ENCODE results near the gene GPR161.
"Not testable (repeated sequence)": the region's sequence is repeated elsewhere in the genome, so short reads cannot be mapped to it uniquely, and the experiment has no call there.

Gene GPR161

DNA sequence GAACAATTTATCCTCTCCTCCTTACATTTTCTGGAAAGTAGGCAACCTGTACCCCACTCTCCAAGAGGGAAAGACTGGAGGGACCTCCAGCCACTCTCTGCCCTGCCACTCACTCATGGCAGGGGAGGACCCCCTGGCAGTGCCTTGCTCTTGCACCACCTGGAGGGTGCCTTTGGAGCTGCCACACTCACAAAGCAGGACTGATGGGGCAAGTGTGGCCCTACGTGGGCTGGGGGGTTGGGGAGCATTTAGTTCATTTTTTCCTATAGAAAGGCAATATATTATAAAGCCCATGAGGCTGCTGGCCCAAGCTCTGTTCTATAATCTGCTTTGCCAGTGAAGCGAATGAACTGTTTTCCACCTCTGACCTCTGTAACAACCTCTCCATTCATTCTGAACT lies 50.3 kb downstream of the GPR161 start:
- no peak for DNase-seq (ENCODE audit: low read depth)

DNA sequence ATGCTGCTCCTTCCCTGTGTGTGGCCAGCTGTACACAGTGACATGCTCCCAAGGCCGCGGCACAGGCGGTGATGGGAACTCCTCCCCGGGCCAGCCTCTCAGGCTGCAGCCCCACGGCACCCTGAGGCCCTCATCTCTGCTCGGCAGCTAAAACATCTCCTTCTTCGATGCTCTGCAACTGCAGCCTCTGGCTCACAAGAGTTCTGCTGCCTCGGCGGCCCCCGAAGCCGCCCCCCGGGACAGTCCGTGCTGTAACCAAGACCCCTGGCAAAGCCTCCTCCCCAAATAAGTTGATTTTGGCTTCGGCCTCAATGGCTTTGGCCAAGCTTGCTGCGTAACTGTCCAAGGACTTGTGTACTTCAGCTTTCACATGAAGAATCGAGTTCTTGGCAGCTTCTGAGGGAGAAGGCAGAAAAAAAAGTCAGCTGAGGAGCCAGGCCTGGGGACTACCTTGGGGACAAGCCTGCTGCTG lies 51.3 kb downstream of the GPR161 start:
- DNase-seq (ENCODE audit: low read depth): no peak

DNA sequence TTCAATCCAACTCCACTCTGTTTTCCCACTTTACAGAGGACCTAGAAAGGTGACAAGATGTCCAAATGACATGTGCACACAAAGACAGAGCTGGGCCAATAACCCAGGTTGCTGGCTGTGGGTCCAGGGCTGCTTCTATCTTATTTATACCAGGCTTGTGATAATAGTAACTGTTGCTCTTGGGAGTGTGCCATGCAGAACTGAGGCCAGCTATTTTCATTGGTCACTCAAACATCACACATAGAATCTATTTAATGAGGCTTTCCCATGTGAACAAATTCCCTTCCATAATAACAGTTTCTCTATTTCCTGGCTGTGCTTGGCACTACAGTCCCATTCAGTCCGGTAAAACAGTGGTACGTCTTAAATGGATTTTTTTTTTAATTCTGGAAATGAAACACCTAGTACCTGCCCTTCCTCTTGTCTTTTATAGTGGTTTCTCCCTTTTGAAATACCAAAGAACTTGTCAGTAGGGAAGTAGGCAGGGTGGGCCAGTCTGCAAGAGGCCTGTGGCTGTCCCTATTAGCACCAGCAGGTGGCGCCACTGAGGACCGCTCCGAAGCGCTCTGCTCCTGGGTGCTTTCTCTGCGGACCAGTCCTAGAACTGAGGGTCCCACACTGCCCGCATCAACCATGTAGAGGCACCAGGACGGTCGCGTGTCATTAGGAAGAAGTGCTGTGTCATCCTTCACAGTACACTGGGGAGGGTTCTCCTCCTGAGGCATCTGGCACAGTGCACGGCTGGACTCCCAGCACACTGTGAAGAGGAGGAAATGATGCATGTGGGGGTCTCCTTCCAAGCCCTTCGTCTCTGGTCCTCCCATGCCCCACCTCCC lies 52.1 kb downstream of the GPR161 start:
- DNase-seq (ENCODE audit: low read depth): peak; percentile 62

DNA sequence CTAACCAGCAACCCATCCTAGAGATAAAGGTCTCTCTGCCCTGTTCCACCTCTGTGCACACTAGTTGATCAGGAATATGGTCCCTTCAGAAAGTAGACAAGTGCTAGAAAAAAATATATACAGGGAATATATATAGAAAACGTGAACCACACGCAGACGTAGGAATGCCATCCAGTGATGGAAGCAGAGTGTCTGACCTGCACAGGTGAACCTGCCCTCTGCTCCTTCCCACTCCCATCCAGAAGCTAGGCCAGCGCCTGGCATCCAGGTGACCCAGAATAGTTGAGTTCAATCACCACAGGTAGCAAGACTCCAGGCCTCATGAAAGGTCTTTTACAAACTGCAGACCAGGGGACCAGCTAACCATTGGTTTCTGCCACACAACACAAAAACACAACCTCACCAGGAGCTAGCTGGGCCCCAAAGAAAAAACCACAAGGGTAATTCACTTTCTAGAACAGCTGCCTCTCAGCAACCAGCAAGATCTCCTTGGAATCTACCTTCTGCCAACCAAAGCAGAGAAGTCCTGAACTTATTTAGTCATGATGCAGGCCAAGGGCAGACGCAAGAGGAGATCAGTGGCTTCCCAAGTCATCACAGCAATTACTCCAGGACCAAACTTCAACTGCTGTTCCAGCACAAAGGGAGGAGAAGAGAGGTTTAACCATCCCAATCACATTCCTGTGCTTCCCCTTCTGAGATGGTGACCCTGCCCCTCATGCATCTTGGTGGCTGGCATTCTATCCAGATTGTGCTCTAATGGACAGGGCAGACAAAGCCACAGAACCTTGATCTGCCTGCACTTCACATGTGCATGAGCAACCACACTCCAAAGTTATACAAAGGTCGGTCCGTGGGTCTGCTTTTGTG lies 53.0 kb downstream of the GPR161 start:
- no peak for DNase-seq (ENCODE audit: low read depth)

DNA sequence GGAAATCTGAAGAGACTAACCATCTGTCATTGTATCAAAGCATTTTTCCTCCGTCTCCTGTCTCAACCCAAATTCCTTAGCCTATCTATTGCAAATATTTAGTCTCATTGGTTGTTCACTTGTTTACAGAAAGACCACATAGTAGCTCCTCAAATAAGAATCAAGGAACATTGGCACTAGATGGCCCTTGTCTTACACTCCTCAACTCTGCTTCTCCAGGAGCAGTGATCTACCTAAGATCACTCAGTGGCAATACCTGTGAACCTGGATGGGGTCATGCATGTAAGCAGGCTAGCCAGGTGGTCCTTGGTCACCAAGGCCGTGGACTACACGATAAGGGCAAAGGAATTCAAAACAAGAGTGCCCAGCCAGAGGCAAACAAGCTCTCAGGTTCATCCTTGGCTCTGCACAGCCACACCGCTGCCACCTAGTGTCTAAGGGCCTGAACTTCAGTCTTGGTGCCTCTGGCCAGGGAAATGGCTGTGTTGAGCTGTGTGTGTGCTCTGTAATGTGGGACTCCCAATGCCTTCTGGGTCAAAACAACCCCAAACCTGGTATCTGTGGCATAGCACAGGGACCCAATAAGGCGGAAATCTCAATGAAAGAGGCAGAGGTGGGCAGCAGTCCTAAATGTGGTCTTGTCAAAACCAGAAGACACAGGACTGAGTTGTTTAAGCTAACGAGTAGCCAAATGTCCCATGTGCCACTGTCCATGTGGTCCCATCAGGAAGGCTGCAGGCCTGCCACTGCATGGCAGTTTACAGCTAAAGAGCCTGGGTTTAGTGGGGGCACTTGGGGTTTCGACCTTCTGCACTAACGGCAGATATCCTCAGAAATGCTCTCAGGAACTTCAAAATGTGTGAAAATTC lies 54.5 kb downstream of the GPR161 start:
- peak; percentile 56 for DNase-seq (ENCODE audit: low read depth)

DNA sequence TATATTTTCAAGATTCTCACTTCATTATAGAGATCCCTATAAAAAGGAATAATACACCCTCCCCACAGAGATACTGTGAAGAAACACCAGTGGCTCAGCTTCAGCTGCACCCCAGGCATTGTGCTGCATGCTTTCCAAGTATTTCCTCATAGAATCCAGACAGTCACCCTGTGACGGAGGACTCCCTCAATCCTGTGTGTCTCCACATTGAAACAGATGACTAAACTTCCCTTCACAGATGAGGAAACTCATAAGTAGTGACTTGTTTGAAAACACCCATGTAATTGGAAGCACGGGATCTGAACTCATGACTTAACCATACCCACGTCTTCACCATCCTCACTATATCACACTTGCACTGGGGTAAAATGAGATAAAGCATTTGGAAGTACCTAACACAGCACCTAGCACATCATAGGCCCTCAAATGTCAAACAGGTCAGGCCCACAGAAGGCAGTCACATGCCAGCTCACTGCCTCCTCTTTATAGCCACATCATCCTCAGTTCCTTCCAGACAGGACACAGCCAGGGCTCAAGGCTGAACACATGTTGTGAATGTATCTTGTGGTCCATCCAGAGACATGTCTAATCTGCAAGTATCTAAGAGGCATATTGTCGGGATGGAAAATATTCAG lies 55.2 kb downstream of the GPR161 start:
- DNase-seq (ENCODE audit: low read depth): no peak

DNA sequence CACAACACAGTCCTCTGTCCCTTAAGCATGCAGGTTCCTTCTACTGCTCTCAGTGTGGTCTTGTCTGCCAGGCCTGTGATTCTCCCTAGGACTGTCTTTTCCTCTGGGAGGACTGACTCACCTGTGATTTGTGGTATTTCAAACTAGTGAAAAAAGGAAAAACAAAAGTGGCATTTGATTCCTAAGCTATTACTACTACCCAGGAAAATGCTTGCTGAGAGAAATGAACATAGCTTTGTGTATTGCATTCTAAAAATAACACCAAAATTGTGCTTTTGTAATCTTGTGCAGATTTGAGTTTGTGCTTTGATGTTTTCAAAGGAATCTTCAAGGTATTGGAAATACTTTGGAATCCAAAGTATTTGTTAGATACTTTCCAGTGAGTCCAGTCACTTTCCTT lies 57.0 kb downstream of the GPR161 start:
- no peak for DNase-seq (ENCODE audit: low read depth)

DNA sequence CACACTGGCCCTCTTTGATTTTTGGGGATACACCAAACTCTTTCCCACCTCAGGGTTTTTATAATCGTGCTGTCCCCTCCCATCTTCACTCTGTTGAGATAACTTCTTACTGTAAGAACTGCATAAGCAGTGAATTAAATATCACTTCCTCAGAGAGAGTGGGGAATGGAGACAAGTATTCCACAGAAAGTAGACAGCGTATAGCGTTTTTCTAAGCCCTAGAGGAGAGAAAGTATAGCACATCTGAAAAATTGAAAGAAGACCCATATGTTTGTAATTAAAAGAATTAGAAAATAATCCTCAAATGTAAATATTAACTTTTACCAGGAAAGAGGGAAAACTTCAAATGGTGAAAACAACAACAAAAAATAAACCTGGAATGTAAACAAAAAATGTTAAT lies 67.3 kb downstream of the GPR161 start:
- no peak for DNase-seq (ENCODE audit: low read depth)

DNA sequence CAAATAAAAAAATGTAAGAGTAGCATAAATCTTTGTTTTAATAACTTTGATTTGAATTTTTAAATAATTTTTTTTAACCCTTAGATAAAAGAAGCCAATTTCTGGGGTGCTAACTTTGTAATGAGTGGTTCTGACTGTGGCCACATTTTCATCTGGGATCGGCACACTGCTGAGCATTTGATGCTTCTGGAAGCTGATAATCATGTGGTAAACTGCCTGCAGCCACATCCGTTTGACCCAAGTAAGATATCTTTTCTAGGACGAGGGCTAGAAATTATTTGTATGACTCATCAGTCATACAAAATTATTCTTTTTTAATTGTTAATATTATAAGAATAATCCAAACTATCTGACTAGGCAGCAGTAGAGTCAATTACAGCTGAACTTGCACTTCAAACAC lies 71.2 kb downstream of the GPR161 start:
- no peak for DNase-seq (ENCODE audit: low read depth)

DNA sequence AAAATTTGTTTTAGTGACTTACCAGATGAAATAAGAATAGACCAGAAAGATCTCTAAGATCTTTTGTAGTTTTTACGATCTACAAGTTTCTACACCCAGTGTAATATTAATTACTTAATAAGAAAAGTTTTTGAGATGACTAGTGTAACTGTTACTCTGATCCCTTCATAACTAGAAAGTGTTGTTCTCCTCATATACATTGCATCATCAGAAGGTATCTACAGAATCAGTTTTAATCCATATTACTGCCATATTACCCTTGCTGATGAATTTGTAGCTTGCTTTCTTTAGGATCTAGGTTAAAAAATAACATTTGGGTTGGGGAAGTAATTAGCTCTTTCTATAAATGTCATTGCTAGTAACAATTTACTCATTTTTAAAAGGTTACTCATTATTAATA lies 72.5 kb downstream of the GPR161 start:
- no peak for DNase-seq (ENCODE audit: low read depth)

DNA sequence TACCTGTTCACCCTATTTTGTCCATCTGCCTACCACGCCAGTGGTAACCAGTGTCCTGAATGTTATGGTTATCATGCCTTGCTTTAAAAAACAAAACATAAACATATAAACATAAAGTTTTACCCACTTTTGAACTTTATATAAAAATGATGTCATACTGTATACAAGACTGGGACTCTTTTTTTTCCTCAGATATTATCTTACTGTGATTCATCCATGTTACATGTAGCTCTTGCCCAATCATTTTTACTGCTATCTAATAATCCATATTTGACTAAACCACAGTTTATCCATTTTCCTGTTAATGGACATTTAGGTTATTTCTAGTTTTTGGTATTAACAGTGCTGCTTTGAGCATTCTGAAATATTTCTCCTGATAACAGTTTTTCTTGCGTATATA lies 78.8 kb downstream of the GPR161 start:
- no peak for DNase-seq (ENCODE audit: low read depth)

DNA sequence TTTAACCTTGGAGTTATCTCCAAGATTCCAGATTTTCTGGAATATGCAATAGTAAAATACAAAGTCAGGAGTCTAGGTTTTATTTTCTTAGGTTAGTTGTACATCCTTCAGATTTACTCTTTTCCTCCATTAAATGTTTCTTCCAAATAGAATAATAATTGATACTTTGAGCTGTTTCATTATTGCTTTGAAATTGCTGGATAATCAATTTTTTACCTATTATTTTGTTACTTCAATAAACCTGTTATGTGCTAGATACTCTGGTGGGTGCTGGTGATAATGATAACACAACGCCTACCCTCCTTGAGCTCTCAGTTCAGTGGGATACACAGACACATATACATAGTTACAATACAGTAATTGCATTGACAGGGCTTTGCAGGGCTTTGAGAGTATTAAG lies 79.4 kb downstream of the GPR161 start:
- no peak for DNase-seq (ENCODE audit: low read depth)

DNA sequence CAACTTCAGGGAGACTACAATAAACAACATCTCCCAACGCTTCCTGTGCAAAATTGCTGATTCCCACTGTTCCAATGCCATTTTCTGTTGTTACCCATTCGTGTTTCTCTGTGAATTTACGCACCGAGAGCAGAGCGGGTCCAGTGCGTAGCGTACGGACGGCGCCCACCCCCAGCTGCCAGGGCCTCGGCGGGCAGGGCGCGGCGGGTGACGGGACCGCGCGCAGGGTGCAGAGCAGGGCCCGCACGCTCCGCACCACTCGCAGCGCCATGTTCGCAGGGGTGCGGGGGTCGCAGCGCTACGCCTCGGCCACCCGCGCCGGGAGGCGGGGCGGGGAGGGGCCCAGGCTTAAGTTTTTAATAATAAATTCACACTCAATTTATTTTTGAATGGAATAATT lies 80.6 kb downstream of the GPR161 start:
- not testable (repeated sequence) for DNase-seq (ENCODE audit: low read depth)

DNA sequence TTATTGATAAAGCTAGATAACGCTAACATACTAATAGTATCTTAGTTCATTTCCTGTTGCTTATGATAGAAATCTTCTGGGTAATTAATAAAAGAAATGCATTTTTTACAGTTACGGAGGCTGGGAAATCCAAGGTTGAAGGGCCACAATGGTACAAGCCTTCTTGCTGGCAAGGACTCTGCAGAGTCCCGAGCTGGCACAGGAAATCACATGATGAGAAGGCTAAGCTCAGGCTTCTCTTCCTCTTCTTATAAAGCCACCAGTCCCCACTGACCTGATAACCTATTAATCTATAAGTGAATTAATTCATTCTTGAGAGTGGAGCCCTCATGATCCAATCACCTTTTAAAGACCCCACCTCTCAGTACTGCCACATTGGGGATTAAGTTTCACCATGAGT lies 82.6 kb downstream of the GPR161 start:
- DNase-seq (ENCODE audit: low read depth): no peak

DNA sequence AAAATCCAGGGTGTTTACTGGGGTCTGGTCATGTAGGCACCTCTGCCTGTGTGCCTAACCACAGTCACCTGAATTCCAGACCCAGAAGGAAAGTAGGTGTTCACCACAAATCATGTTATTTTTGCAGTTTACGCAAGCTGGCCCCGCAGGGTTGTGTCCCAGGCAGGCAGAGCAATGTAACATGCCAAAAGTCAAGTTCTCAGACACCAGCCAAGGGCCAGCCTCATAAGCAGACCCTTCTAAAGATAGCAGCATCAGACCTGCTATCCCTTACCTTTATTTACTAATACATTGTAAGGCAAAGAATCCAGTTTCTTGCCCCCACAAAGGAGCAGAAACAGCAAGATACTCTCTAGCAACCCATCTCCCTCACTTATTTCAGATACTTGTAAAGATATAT lies 83.0 kb downstream of the GPR161 start:
- DNase-seq (ENCODE audit: low read depth): no peak

DNA sequence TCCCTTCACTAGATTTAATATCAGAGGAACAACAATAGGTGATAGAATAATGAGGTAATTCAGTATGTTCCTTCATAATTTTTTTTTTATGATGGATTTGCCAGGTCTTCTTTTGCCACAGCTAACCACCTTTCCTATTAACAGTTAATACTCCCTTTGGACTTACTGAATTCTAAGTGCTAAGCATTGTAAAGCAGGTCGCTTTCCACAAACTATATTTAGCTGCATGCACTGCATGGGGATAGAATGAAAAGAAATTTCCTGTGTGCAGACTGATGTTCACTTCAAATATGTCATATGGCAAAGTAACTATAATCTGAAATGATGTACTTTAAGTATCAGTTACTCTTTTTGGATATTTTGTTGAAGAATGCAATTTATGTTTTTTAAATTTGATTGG lies 85.8 kb downstream of the GPR161 start:
- DNase-seq (ENCODE audit: low read depth): no peak

DNA sequence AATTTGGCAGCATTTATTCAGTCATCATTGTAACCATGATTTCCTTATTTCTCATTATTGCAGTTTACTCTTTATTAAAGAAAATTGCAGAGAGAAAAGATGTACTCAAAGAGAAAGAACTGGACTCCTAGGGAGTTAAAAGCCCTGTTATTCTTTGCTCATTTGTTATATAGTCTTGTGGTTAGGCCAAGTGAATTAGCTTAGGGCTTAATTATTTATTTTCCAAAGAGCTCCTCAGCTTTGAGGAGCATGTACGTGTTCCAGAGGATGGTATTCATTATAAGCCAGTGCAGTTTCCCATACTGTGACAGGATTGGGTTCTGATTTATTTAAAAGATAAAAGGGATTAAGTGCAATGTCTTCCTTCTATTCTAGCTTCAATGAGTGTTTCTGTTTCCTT lies 86.4 kb downstream of the GPR161 start:
- DNase-seq (ENCODE audit: low read depth): no peak

DNA sequence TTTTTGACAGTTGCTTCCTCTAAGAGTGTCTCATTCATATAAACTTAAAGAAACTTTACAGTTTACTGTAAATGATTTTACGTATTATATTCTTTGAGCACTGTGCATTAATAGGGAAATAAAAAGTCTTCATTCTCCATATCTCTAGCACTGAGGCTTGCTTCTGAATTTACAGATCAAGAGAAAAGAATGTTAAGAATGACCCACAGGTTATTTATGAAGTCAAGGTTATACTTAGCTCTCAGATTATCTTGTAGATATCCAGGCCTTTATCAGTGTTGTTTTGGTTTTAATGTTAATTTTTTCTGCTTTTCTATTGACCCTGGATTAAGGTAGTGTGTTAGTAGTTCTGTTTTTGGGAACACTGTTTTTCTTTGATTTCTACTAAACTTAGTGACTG lies 91.4 kb downstream of the GPR161 start:
- DNase-seq (ENCODE audit: low read depth): no peak

DNA sequence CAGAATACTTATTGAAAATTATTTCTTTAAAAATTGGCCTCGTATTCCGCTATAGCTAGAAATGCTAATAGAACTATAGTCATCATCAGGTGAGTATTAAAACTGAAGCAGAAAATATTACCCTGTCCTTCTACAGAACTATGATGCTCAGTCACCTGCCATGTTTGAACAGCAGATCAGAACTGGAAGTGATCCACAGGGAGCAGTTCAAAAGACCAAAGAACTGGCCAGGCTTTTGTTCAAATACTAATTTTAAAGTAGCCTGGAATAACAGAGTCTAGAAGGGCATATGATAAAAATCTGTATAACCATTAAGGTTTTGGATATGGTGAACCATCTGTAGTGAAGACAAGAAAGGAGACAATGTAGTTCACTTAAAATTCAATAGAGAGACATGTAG lies 94.4 kb downstream of the GPR161 start:
- DNase-seq (ENCODE audit: low read depth): no peak

DNA sequence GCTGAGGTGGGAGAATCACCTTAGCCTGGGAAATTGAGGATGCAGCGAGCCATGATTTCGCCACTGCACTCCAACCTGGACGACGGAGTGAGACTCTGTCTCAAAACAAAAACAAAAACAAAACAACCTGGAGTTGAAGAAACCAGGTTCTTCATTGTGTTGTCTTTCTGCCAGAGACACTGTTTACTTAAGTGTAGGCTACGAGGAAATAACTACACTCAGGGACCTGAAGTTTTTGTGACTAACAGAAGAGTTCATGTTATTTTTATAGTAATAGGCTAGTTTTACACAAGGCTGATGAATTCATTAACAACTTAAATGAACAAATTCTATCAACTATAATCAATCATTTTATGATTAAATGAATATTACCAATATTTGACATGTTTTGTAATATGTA lies 101.4 kb downstream of the GPR161 start:
- DNase-seq (ENCODE audit: low read depth): no peak

DNA sequence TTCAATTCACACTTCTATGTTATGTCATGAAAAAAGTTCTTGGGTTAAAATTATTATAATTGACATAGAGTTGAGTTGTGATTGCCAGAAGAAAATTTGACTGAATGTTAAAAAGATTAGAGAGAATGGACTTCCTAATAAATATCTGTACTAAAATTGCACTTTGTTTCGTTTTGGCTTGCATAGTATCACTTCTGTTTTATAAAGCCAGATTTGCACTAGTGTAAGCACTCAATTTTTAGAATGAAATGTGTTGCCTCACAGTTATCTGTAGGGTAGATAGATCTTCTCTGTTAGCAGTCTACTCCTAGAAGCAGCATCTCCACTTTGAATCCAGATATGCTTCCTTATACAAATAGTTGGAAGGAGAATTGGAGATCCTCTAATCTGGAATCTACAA lies 104.7 kb downstream of the GPR161 start:
- DNase-seq (ENCODE audit: low read depth): no peak

DNA sequence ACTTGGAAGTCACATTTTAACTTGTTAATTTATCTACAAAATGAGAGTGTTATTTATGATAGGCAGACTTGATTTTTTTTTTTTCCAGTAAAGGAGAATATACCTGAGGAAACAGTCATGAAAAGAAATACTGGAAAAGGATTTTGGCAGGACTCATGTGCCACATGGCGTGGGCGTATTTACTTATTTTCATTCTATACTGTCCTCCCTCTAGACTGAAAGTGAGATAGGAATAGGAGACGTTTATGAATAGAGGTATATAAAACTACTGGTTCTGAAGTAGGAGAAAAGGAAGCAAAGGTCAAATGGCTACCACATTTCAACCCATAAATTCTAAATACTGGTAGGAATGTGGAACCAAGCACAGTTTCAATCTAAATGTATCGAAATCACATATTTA lies 105.1 kb downstream of the GPR161 start:
- no peak for DNase-seq (ENCODE audit: low read depth)

Data from activated T-cell treated with anti-CD3 and anti-CD28 coated beads for 48 hours (primary cell).